ENCODE measurements around the gene ADGRG1. TPM values are rescaled to one million over a fixed set of nuclear protein-coding genes. Genes with fewer than 3 reads are reported as not detected.

ADGRG1 gene
- total and polyA plus RNA-seq, 2 experiments from 2014 or later, result 45.9 to 58.0 TPM

DNA sequence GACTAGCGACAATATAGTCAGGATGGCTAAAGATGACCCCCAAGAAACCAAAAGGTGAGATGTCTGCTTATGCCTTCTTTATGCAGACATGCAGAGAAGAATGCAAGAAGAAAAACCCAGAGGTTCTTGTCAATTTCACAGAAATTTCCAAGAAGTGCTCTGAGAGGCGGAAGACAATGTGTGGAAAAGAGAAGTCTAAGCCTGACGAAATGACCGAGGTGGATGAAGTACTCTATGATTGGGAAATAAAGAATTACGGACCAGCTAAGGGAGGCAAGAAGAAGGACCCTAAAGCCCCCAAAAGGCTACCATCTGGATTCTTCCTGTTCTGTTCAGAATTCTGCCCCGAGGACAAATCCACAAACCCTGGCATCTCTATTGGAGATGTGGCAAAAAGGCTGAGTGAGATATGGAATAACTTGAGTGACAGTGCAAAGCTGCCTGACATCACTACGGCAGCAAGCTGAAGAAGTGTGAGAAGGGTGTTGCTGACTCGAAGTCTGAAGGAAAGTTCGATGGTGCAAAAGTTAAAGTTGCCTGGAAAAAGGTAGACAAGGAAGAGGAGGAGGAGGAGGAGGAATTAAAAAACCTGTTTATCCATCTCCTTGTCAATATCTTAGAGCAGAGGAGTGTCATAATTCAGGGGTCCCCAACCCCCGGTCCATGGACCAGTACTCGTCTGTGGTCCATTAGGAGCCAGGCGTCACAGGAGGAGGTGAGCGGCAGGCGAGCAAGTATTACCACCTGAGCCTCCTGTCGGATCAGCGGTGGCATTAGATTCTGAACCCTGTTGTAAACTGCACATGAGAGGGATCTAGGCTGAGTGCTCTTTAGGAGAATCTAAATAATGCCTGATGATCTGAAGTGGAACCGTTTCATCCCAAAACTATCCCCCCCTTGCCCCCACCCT, 25.1 kb upstream of the ADGRG1 start:
- Histone ChIP-seq H3K79me2 (peaks cover 15% of the 10 kb centered on the region), H3K27me3 (no peaks in the 10 kb centered on the region), H2AFZ (no peak overlapping the region), H3K27ac (no peak overlapping the region), H3K4me2 (no peak overlapping the region), H3K4me3 (no peak overlapping the region), H3K36me3 (replicated peaks; ENCODE audit: insufficient read depth, low read depth) (no peaks in the 10 kb centered on the region), H4K20me1 (ENCODE audit: insufficient read depth, poor library complexity, severe bottlenecking) (no peaks in the 10 kb centered on the region), H3K4me1 (ENCODE audit: insufficient read depth) (peaks cover 14% of the 10 kb centered on the region), H3K9me2 (replicated peaks; ENCODE audit: insufficient read depth) (no peaks in the 10 kb centered on the region), H3K9me3 (ENCODE audit: low read depth) (no peaks in the 10 kb centered on the region)
- WGBS (ENCODE audit: low lambda C conversion rate, missing lambda C conversion rate), result 82% methylated on average over 17 of the region's 17 CpGs
- no peak for DNase-seq (ENCODE audit: low spot score)
- no peak for TF ChIP-seq EZH2phosphoT487 (IDR thresholded peaks at IDR 0.05; ENCODE audit: low read depth, severe bottlenecking, unreplicated experiment)
- no peak for TF ChIP-seq EZH2 (IDR thresholded peaks at IDR 0.05; ENCODE audit: borderline replicate concordance)
- TF ChIP-seq, protein P1, sequence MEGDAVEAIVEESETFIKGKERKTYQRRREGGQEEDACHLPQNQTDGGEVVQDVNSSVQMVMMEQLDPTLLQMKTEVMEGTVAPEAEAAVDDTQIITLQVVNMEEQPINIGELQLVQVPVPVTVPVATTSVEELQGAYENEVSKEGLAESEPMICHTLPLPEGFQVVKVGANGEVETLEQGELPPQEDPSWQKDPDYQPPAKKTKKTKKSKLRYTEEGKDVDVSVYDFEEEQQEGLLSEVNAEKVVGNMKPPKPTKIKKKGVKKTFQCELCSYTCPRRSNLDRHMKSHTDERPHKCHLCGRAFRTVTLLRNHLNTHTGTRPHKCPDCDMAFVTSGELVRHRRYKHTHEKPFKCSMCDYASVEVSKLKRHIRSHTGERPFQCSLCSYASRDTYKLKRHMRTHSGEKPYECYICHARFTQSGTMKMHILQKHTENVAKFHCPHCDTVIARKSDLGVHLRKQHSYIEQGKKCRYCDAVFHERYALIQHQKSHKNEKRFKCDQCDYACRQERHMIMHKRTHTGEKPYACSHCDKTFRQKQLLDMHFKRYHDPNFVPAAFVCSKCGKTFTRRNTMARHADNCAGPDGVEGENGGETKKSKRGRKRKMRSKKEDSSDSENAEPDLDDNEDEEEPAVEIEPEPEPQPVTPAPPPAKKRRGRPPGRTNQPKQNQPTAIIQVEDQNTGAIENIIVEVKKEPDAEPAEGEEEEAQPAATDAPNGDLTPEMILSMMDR (IDR thresholded peaks at IDR 0.05; ENCODE audit: poor library complexity), result no peak

DNA sequence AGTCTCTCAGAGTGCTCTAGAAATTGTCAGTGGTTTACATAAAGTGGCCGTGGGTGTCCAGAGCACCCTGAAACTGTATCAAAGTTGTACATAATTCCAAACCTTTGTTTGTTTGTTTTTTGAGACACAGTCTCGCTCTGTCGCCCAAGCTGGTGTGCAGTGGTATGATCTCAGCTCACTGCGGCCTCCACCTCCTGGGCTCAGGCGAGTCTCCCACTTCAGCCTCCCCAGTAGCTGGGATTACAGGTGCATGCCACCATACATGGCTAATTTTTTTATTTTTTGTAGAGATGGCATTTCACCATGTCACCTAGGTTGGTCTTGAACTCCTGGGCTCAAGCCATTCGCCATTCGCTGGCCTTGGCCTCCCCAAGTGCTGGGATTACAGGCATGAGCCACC, 24.3 kb upstream of the ADGRG1 start:
- Histone ChIP-seq H3K4me1 (ENCODE audit: insufficient read depth) (peaks cover 14% of the 10 kb centered on the region), H3K9me3 (ENCODE audit: low read depth) (no peaks in the 10 kb centered on the region), H3K9me2 (replicated peaks; ENCODE audit: insufficient read depth) (no peaks in the 10 kb centered on the region), H4K20me1 (ENCODE audit: insufficient read depth, poor library complexity, severe bottlenecking) (no peaks in the 10 kb centered on the region), H2AFZ (no peak overlapping the region), H3K79me2 (peaks cover 15% of the 10 kb centered on the region), H3K27ac (no peak overlapping the region), H3K36me3 (replicated peaks; ENCODE audit: insufficient read depth, low read depth) (no peaks in the 10 kb centered on the region), H3K27me3 (no peaks in the 10 kb centered on the region), H3K4me3 (no peak overlapping the region), H3K4me2 (no peak overlapping the region)
- no peak for DNase-seq (ENCODE audit: low spot score)
- 97% methylated on average over 7 of the region's 7 CpGs for WGBS (ENCODE audit: low lambda C conversion rate, missing lambda C conversion rate)
- TF ChIP-seq EZH2phosphoT487 (IDR thresholded peaks at IDR 0.05; ENCODE audit: low read depth, severe bottlenecking, unreplicated experiment) (no peak), EZH2 (IDR thresholded peaks at IDR 0.05; ENCODE audit: borderline replicate concordance) (no peak)
- TF ChIP-seq, protein P1 (IDR thresholded peaks at IDR 0.05; ENCODE audit: poor library complexity), result no peak

DNA sequence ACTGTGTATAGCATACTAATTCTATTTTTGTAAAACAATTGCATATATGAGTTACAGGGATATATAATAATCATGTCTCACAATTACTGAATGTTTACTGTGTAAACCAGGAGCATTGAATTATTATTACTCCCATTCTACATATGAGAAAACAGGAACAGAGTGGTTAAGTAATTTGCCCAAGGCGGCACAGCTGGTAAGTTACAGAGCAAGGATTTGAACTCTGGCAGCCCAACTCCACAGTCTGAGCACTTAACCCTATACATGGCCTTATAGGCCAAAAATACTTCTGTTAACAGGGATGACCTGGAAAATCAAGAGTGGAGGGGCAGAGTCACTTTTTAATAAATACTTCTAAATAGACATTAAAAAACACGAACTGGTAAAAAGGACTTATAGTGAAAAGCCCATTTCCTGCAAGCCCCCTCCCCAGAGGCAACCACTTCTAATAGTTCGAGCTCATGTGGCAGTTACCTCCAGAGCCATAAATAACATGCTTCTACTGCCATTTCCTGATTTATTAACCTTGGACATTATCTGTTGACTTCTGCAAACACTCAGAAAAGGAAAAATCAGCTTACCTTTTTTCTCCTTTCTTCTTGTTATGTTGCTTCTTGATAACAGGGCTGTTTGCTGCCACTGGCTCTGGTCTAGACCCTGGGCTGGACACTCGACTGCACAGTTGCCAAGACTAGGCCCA, 22.1 kb upstream of the ADGRG1 start:
- Histone ChIP-seq H3K36me3 (replicated peaks; ENCODE audit: insufficient read depth, low read depth) (no peaks in the 10 kb centered on the region), H3K9me2 (replicated peaks; ENCODE audit: insufficient read depth) (no peaks in the 10 kb centered on the region), H3K79me2 (peaks cover 15% of the 10 kb centered on the region), H3K4me1 (ENCODE audit: insufficient read depth) (peaks cover 14% of the 10 kb centered on the region), H3K27ac (peak overlapping the region; percentile 97), H3K4me2 (peak overlapping the region; percentile 69), H3K4me3 (no peak overlapping the region), H4K20me1 (ENCODE audit: insufficient read depth, poor library complexity, severe bottlenecking) (no peaks in the 10 kb centered on the region), H2AFZ (no peak overlapping the region), H3K9me3 (ENCODE audit: low read depth) (no peaks in the 10 kb centered on the region), H3K27me3 (no peaks in the 10 kb centered on the region)
- 57% methylated on average over 4 of the region's 4 CpGs for WGBS (ENCODE audit: low lambda C conversion rate, missing lambda C conversion rate)
- no peak for TF ChIP-seq EZH2phosphoT487 (IDR thresholded peaks at IDR 0.05; ENCODE audit: low read depth, severe bottlenecking, unreplicated experiment)
- TF ChIP-seq, protein P1 (IDR thresholded peaks at IDR 0.05; ENCODE audit: poor library complexity), result no peak
- TF ChIP-seq EZH2 (IDR thresholded peaks at IDR 0.05; ENCODE audit: borderline replicate concordance), result no peak
- no peak for DNase-seq (ENCODE audit: low spot score)
